Keratinocyte (primary cell): ENCODE measurements around the gene VEGFA. TPM values are rescaled to one million over a fixed set of nuclear protein-coding genes. Genes with fewer than 3 reads are reported as not detected.

Experiments
- DNase-seq: peaks from one replicate; pipeline ENCODE4 v3.0.0-alpha.2; 2011; ENCODE audit warnings: low read depth, missing footprints, low spot score
- FAIRE-seq: peaks from 2 replicates; lab custom pipeline; 2011; peaks lifted over from hg19 to GRCh38; lab: Jason Lieb, UNC
- H2AFZ ChIP-seq: 2 replicates; pipeline ENCODE4 v1.6.0; 2012; ENCODE audit warnings: low read length, control low read depth, inconsistent platforms; ENCODE audit not compliant: control insufficient read depth
- H3K27ac ChIP-seq: 2 replicates; pipeline ENCODE4 v1.5.1; 2011; ENCODE audit warnings: low read length; ENCODE audit not compliant: control insufficient read depth, insufficient read depth
- H3K27me3 ChIP-seq: 3 replicates; pipeline ENCODE4 v1.6.0; 2011; ENCODE audit warnings: low read length; ENCODE audit not compliant: control insufficient read depth, insufficient read depth; ENCODE audit errors: extremely low read depth
- H3K36me3 ChIP-seq, 2 experiments: 2 replicates in 1 of 2; 3 replicates in 1 of 2; pipeline ENCODE4 v1.5.1; 2011; ENCODE audit warnings: low read length in 2 of 2, mild to moderate bottlenecking in 1 of 2; ENCODE audit not compliant: control insufficient read depth in 2 of 2, insufficient read depth in 2 of 2; ENCODE audit errors: extremely low read depth in 1 of 2
- H3K4me1 ChIP-seq: 3 replicates; pipeline ENCODE4 v1.5.1; 2011; ENCODE audit warnings: low read length; ENCODE audit not compliant: control insufficient read depth, insufficient read depth; ENCODE audit errors: extremely low read depth
- H3K4me2 ChIP-seq: 3 replicates; pipeline ENCODE4 v1.6.0; 2011; ENCODE audit warnings: low read depth, low read length; ENCODE audit not compliant: control insufficient read depth, insufficient read depth; ENCODE audit errors: extremely low read depth
- H3K4me3 ChIP-seq, 3 experiments: fragments of 200-600 bp in 1 of 3; sonication (generic) in 1 of 3; 2 replicates in 2 of 3; 3 replicates in 1 of 3; pipeline ENCODE4 v1.5.1; 2011 to 2016; ENCODE audit warnings: low read length in 3 of 3, mild to moderate bottlenecking in 3 of 3, control low read depth in 2 of 3, inconsistent platforms in 1 of 3, low read depth in 1 of 3, mixed read lengths in 1 of 3, mixed run types in 1 of 3, moderate library complexity in 1 of 3; ENCODE audit not compliant: control insufficient read depth in 2 of 3, insufficient read depth in 2 of 3; ENCODE audit errors: extremely low read depth in 1 of 3
- H3K79me2 ChIP-seq: 2 replicates; pipeline ENCODE4 v1.6.0; 2012; ENCODE audit warnings: low read length; ENCODE audit not compliant: control insufficient read depth, insufficient read depth
- H3K9ac ChIP-seq: 3 replicates; pipeline ENCODE4 v1.6.0; 2011; ENCODE audit warnings: low read length; ENCODE audit not compliant: control insufficient read depth, insufficient read depth; ENCODE audit errors: extremely low read depth
- H3K9me1 ChIP-seq: 3 replicates; pipeline ENCODE4 v1.6.0; 2011; ENCODE audit warnings: low read length; ENCODE audit not compliant: control insufficient read depth, insufficient read depth; ENCODE audit errors: extremely low read depth
- H3K9me3 ChIP-seq: 2 replicates; pipeline ENCODE4 v1.5.1; 2012; ENCODE audit warnings: low read depth, low read length; ENCODE audit not compliant: control insufficient read depth
- H4K20me1 ChIP-seq: 3 replicates; pipeline ENCODE4 v1.6.0; 2011; ENCODE audit warnings: low read length; ENCODE audit not compliant: control insufficient read depth, insufficient read depth; ENCODE audit errors: extremely low read depth
- CTCF ChIP-seq, 3 experiments: IDR thresholded peaks in 1 of 3; conservative IDR thresholded peaks in 1 of 3; optimal IDR thresholded peaks in 1 of 3; 2 replicates in 2 of 3; 3 replicates in 1 of 3; pipeline versions ENCODE3 to v1.5.1; 2011; ENCODE audit warnings: low read length in 3 of 3, mild to moderate bottlenecking in 3 of 3, moderate library complexity in 2 of 3, control low read depth in 1 of 3, inconsistent platforms in 1 of 3; ENCODE audit not compliant: insufficient read depth in 2 of 3; ENCODE audit errors: extremely low read depth in 1 of 3
- EZH2 ChIP-seq: IDR thresholded peaks from one replicate; pipeline ENCODE4 v1.6.1; 2012; ENCODE audit warnings: inconsistent platforms, mild to moderate bottlenecking, low read length, moderate library complexity
- dilution Hi-C: fragments of 300-500 bp; cut with MboI; formaldehyde crosslinking; loops from one replicate; pipeline ENCODE4 v1.7.0; 2020; ENCODE audit warnings: low sequenced_read_pairs; ENCODE audit not compliant: extremely low pct_ligation_motif_present
- polyA plus RNA-seq, 5 experiments: library from polyadenylated mRNA; depleted of rRNA in 3 of 5; stranded (reverse) in 3 of 5; stranded (forward) in 1 of 5; unstranded in 1 of 5; fragments of >200 nt; gene quantifications; 1 replicate in 1 of 5; 2 replicates in 3 of 5; 3 replicates in 1 of 5; pipeline versions ENCODE4 v1.2.1 to v1.2.3, GENCODE V29; 2011 to 2012; ENCODE audit warnings: missing spikeins in 2 of 5, low read depth in 1 of 5, low replicate concordance in 1 of 5

VEGFA gene
- polyA plus RNA-seq, 1 donor (not counting 4 experiments of a cell fraction or from before 2014, with no cell fraction given), result 149 TPM

GRCh38 chr6:43741829-43742228 is 28.2 kb upstream of the VEGFA start:
- TF ChIP-seq EZH2 (no peak), CTCF (optimal IDR thresholded peaks at IDR 0.05 in 1 of 3, IDR thresholded peaks at IDR 0.05 in 1 of 3, conservative IDR thresholded peaks at IDR 0.05 in 1 of 3; ENCODE audit: extremely low read depth in 1 of 3, insufficient read depth in 2 of 3, low read length in 3 of 3) (no peak)
- Histone ChIP-seq H3K4me2 (no peak overlapping the region), H3K4me1 (peaks cover 34% of the 10 kb centered on the region), H3K27ac (no peak overlapping the region), H3K79me2 (no peaks in the 10 kb centered on the region), H4K20me1 (no peaks in the 10 kb centered on the region), H2AFZ (no peak overlapping the region), H3K27me3 (no peaks in the 10 kb centered on the region), H3K4me3 (no peak overlapping the region), H3K9me3 (no peaks in the 10 kb centered on the region), H3K9me1 (no peaks in the 10 kb centered on the region), H3K36me3 (no peaks in the 10 kb centered on the region), H3K9ac (no peak overlapping the region)
- no peak for FAIRE-seq
- dilution Hi-C loops, result no loop called here
- no peak for DNase-seq

- Histone ChIP-seq H3K9ac (no peak overlapping the region), H3K9me3 (no peaks in the 10 kb centered on the region), H3K4me2 (no peak overlapping the region), H3K79me2 (no peaks in the 10 kb centered on the region), H3K4me1 (peaks cover 29% of the 10 kb centered on the region), H3K36me3 (no peaks in the 10 kb centered on the region), H3K27ac (no peak overlapping the region), H4K20me1 (no peaks in the 10 kb centered on the region), H3K4me3 (no peak overlapping the region), H3K27me3 (no peaks in the 10 kb centered on the region), H3K9me1 (no peaks in the 10 kb centered on the region), H2AFZ (no peak overlapping the region)
- FAIRE-seq, result no peak
- no peak for DNase-seq
- no peak for TF ChIP-seq EZH2
- TF ChIP-seq CTCF (optimal IDR thresholded peaks at IDR 0.05 in 1 of 3, IDR thresholded peaks at IDR 0.05 in 1 of 3, conservative IDR thresholded peaks at IDR 0.05 in 1 of 3; ENCODE audit: extremely low read depth in 1 of 3, insufficient read depth in 2 of 3, low read length in 3 of 3), result no peak
- dilution Hi-C loops, result no loop called here
These were observed 27.7 kb upstream of the VEGFA start for GRCh38 chr6:43742285-43742684.
